ENCODE data around the gene MUSK.
"Not testable (repeated sequence)": the region's sequence is repeated elsewhere in the genome, so short reads cannot be mapped to it uniquely, and the experiment has no call there.

The MUSK gene

DNA sequence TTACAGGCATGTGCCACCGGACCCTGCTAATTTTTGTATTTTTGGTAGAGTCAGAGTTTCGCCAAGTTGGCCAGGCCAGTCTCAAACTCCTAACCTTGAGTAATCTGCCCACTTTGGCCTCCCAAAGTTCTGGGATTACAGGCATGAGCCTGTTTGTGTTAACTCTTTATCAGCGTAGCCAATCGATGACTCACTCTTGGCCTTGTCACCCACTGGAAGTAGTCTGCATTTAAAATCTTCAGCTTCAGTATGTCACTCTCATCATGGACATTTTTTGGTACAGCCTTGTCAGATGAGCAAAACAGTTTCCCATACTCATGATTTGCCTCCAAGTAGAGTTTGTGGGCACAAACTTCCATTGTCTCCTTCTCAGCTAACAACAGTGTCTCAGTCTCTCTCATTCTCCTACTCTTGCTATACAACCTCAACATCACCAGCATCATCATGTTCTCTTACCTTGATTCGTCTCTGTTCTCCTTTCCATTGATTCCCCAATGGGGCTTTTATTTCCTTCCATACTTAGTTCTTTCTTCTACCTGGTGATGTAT is 22.5 kb downstream of the MUSK start:
- Histone ChIP-seq H3K4me3 (no peak overlapping the region), H3K36me3 (no peaks in the 10 kb centered on the region), H3K27ac (no peak overlapping the region), H3K27me3 (no peaks in the 10 kb centered on the region), H3K9me3 (no peaks in the 10 kb centered on the region), H3K4me1 (peaks cover 0 to 8% (median 0%) of the 10 kb centered on the region in 4 donors)
- TF ChIP-seq, protein P1, sequence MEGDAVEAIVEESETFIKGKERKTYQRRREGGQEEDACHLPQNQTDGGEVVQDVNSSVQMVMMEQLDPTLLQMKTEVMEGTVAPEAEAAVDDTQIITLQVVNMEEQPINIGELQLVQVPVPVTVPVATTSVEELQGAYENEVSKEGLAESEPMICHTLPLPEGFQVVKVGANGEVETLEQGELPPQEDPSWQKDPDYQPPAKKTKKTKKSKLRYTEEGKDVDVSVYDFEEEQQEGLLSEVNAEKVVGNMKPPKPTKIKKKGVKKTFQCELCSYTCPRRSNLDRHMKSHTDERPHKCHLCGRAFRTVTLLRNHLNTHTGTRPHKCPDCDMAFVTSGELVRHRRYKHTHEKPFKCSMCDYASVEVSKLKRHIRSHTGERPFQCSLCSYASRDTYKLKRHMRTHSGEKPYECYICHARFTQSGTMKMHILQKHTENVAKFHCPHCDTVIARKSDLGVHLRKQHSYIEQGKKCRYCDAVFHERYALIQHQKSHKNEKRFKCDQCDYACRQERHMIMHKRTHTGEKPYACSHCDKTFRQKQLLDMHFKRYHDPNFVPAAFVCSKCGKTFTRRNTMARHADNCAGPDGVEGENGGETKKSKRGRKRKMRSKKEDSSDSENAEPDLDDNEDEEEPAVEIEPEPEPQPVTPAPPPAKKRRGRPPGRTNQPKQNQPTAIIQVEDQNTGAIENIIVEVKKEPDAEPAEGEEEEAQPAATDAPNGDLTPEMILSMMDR (IDR thresholded peaks at IDR 0.05) = no peak
- DNase-seq = no peak
- intact Hi-C loops (cut with DNase I; ENCODE audit: low total_unique reads) = no loop called here

- peak; percentile 50 to 75 for DNase-seq
- H3K36me3 ChIP-seq; H3K9me3 ChIP-seq; H3K4me3 ChIP-seq; intact Hi-C loops (cut with DNase I; ENCODE audit: low total_unique reads); H3K27me3 ChIP-seq: not testable (repeated sequence)
- Histone ChIP-seq H3K27ac (peak overlapping the region in 1 of 2 donors; percentile 5), H3K4me1 (peaks cover 0 to 16% (median 0%) of the 10 kb centered on the region in 4 donors)
Observed at GRCh38 chr9:110695846-110696245, 27.3 kb downstream of the MUSK start.

- no peak for DNase-seq
- TF ChIP-seq, protein P1 (IDR thresholded peaks at IDR 0.05) = no peak
- Histone ChIP-seq H3K27ac (peak overlapping the region; percentile 9 to 45), H3K4me1 (peaks cover 0 to 15% (median 0%) of the 10 kb centered on the region in 4 donors), H3K9me3 (no peaks in the 10 kb centered on the region), H3K27me3 (no peaks in the 10 kb centered on the region), H3K36me3 (no peaks in the 10 kb centered on the region), H3K4me3 (no peak overlapping the region)
- intact Hi-C loops (cut with DNase I; ENCODE audit: low total_unique reads) = no loop called here
Observed at GRCh38 chr9:110700953-110701352, 32.4 kb downstream of the MUSK start.

DNA sequence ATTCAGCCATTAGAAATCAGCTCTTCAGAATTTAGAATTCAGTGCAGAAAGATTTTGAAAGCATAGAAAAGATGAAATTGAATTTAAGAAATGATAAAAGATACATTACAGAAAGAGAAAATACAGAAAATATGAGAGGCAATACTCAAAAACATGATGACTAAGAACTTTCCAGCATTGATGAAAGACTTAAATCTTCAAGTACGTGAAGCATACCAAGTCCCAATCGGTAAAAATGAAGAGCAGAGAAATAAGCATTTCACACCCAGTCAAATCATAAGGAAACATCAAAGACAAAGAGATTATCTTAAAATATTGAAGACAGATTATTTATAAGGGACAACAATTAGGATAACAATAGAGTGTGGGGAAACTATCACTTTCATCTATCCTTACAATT is 35.1 kb downstream of the MUSK start:
- intact Hi-C loops (cut with DNase I; ENCODE audit: low total_unique reads) = no loop called here
- no peaks in the 10 kb centered on the region for H3K36me3 ChIP-seq

GRCh38 chr9:110707419-110707818 is 38.8 kb downstream of the MUSK start:
- Histone ChIP-seq H3K4me3 (no peak overlapping the region), H3K36me3 (no peaks in the 10 kb centered on the region), H3K4me1 (no peaks in the 10 kb centered on the region), H3K27ac (no peak overlapping the region), H3K27me3 (no peaks in the 10 kb centered on the region), H3K9me3 (no peaks in the 10 kb centered on the region)
- TF ChIP-seq, protein P1 (IDR thresholded peaks at IDR 0.05) = no peak
- intact Hi-C loops (cut with DNase I; ENCODE audit: low total_unique reads) = no loop called here
- no peak for DNase-seq

More for the DNA sequence above, 35.1 kb downstream of the MUSK start:
- Histone ChIP-seq H3K4me3 (no peak overlapping the region), H3K9me3 (no peaks in the 10 kb centered on the region), H3K27ac (no peak overlapping the region), H3K4me1 (peaks cover 0 to 10% (median 0%) of the 10 kb centered on the region in 4 donors), H3K27me3 (no peaks in the 10 kb centered on the region)
- TF ChIP-seq, protein P1 (IDR thresholded peaks at IDR 0.05) = no peak
- no peak for DNase-seq

GRCh38 chr9:110710420-110710819 is 41.8 kb downstream of the MUSK start:
- intact Hi-C loops (cut with DNase I; ENCODE audit: low total_unique reads) = no loop called here
- Histone ChIP-seq H3K27me3 (no peaks in the 10 kb centered on the region), H3K4me1 (no peaks in the 10 kb centered on the region), H3K4me3 (no peak overlapping the region), H3K27ac (no peak overlapping the region), H3K36me3 (no peaks in the 10 kb centered on the region), H3K9me3 (peaks cover 0 to 1% (median 0%) of the 10 kb centered on the region in 3 donors)
- DNase-seq = no peak
- TF ChIP-seq, protein P1 (IDR thresholded peaks at IDR 0.05) = no peak

Data from tibial artery (tissue), 4 donors.